Stomach (tissue), 4 donors: Measurements from ENCODE around the gene PAFAH1B1.

Experiments
- EP300 ChIP-seq: sonication (generic); formaldehyde crosslinking; IDR thresholded peaks from one replicate; pipeline ENCODE4 v1.6.1; 2017; ENCODE audit warnings: antibody characterized with exemption
- POLR2A ChIP-seq, 4 donors: fragments of 450-650 bp; IDR thresholded peaks; one replicate each; pipeline ENCODE4 v1.6.1; 2016; ENCODE audit warnings: antibody characterized with exemption in 4 of 4, control low read depth in 2 of 4, mild to moderate bottlenecking in 1 of 4, moderate library complexity in 1 of 4
- POLR2AphosphoS5 ChIP-seq, 3 donors: sonication (generic); formaldehyde crosslinking; IDR thresholded peaks; one replicate each; pipeline ENCODE4 v1.6.1; 2016; ENCODE audit warnings: antibody characterized with exemption in 3 of 3
- TF ChIP-seq, protein P1 (sequence below), 7 experiments: fragments of 450-650 bp in 4 of 7; fragments of 200-600 bp in 3 of 7; sonication (generic) in 3 of 7; IDR thresholded peaks; one replicate each; pipeline ENCODE4 v1.5.1; 2016 to 2019; ENCODE audit warnings: antibody characterized with exemption in 7 of 7, control low read depth in 2 of 7, mild to moderate bottlenecking in 1 of 7

- TF ChIP-seq, protein P1, sequence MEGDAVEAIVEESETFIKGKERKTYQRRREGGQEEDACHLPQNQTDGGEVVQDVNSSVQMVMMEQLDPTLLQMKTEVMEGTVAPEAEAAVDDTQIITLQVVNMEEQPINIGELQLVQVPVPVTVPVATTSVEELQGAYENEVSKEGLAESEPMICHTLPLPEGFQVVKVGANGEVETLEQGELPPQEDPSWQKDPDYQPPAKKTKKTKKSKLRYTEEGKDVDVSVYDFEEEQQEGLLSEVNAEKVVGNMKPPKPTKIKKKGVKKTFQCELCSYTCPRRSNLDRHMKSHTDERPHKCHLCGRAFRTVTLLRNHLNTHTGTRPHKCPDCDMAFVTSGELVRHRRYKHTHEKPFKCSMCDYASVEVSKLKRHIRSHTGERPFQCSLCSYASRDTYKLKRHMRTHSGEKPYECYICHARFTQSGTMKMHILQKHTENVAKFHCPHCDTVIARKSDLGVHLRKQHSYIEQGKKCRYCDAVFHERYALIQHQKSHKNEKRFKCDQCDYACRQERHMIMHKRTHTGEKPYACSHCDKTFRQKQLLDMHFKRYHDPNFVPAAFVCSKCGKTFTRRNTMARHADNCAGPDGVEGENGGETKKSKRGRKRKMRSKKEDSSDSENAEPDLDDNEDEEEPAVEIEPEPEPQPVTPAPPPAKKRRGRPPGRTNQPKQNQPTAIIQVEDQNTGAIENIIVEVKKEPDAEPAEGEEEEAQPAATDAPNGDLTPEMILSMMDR (IDR thresholded peaks at IDR 0.05): no peak
- TF ChIP-seq POLR2A (IDR thresholded peaks at IDR 0.05) (no peak), POLR2AphosphoS5 (IDR thresholded peaks at IDR 0.05) (no peak), EP300 (no peak)
Observed at GRCh38 chr17:2672026-2672425, 78.6 kb downstream of the PAFAH1B1 start.
